GM21447 (cell line): Measurements from ENCODE around the gene WDPCP.
"Not testable (repeated sequence)": the region's sequence is repeated elsewhere in the genome, so short reads cannot be mapped to it uniquely, and the experiment has no call there.

Experiments
- ATAC-seq: cut with Tn5 transposase; IDR thresholded peaks from one replicate; pipeline ENCODE4 v1.9.1; 2021; ENCODE audit not compliant: unreplicated experiment

Gene WDPCP

GRCh38 chr2:63127594-63127993 is 460.7 kb downstream of the WDPCP start:
- ATAC-seq: no peak

GRCh38 chr2:63124850-63125249 is 463.4 kb downstream of the WDPCP start:
- peak; percentile 72 for ATAC-seq

DNA sequence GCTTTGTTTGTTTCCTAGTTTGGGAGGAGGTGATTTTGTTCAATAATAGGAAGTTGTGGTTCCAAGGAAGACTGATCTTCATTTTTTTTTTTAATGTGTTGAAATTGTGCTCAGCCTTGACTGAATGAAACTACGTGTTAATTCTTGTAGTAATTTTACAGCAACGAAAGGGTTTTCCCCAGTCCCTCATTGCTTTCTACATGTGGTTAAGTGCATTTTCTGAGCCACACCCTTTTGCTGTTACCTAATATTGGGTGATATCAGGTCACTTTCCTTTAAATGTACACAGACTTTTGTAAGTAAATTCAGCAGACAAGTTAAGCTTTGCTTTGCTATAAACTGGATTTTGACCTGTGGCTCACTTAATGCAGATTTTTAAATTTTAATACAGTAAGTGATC is 464.1 kb downstream of the WDPCP start:
- no peak for ATAC-seq

GRCh38 chr2:63122921-63123320 is 465.4 kb downstream of the WDPCP start:
- ATAC-seq: no peak

GRCh38 chr2:63121055-63121834 is 467.0 kb downstream of the WDPCP start:
- no peak for ATAC-seq

DNA sequence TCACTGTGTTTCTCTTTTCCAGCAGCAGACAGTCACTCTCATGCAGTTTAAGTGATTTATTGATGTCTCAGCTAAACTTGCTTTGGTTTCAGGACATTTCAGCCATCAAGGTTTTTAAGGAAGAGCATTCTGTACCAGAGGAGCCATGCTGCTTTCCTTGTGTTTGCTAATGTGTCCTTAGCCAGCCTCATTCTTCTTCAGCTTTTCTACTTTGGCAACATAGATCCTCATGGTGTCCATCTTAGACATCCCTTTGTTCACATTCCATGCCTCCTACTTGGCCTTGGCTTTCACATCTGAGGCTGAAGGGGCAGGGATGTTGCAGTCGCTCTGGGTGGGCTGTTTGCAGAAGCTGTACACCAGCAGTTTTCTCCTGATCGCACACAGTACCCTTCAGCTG is 469.5 kb downstream of the WDPCP start:
- no peak for ATAC-seq

GRCh38 chr2:63104482-63104881 is 483.8 kb downstream of the WDPCP start:
- ATAC-seq: no peak

GRCh38 chr2:63101954-63102353 is 486.3 kb downstream of the WDPCP start:
- no peak for ATAC-seq

DNA sequence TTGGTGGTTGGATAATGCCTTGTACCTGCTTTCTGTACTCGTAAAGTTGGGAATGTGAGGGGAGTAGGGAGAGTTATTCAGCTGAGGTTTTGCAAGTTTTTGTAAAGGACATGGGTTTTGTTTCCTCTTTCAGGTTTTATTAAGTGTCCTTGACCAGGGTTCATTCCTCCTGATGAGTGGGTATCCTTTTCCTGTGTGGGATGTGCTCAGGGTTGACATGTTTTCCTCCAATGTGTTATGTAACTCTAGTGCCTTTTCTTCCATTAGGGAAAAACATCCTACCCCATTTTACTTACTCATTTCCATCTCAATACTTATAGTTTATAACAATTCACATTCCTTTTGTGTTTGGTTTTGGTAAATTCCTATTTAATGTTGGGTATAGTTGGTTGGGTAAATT is 489.2 kb downstream of the WDPCP start:
- no peak for ATAC-seq

- no peak for ATAC-seq
Observed at GRCh38 chr2:63096491-63096890, 491.8 kb downstream of the WDPCP start.

DNA sequence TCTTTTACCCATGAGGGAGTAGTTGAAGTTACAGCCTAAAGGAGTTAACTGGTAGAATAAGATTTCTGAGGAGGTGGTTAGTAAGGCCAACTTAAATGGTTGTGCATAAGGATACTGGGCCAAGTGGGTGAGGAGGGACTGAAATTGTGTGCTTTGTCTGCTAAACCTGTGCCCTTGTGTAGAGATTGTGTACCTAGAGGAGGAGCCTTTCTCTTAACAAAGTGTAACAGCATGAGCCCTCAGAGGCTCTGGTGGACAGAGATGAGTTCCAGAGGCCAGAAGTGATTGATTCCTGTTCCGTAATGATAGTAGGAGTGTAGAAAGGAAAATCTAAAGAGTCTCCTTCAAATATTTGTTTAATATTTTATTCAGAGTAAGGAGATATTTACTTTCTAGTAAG is 494.8 kb downstream of the WDPCP start:
- ATAC-seq: no peak

DNA sequence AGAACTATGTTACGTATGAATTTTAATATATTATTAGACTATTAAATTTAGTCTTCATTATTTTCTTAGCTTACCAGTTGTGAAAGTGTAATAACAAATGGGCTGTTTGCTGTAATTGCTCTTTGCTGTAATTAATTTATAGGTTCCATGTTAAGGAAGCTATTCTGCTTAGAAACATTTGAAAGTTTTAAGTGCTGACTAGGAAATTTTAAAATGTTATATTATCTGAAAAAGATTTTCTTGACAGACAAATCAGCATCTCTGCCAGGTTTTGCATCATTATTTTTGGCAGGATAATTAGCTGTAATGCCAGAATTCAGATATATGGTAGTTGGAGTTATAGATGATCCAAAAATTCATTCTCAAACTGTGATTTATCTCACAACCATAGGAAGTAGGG is 495.4 kb downstream of the WDPCP start:
- no peak for ATAC-seq

GRCh38 chr2:63092401-63092800 is 495.9 kb downstream of the WDPCP start:
- ATAC-seq: no peak

DNA sequence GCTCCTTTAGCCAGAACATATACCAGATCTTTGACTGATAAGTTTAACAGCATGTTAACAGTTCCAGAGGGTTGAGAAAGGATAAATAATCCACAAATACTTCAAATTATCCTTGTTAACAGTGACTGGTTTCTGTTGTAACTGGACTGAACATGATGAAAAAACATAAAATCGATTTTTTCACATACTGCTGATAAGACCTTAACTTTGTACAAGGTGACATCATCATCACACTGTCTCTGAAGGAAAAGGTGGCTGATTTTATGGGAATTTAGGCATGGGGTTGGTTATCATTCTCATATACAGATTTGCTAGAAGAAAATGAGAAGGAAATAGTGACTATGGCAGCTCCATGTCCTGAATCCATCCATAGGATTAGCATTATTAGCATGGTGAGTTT is 501.6 kb downstream of the WDPCP start:
- no peak for ATAC-seq

GRCh38 chr2:63081404-63081803 is 506.9 kb downstream of the WDPCP start:
- no peak for ATAC-seq

DNA sequence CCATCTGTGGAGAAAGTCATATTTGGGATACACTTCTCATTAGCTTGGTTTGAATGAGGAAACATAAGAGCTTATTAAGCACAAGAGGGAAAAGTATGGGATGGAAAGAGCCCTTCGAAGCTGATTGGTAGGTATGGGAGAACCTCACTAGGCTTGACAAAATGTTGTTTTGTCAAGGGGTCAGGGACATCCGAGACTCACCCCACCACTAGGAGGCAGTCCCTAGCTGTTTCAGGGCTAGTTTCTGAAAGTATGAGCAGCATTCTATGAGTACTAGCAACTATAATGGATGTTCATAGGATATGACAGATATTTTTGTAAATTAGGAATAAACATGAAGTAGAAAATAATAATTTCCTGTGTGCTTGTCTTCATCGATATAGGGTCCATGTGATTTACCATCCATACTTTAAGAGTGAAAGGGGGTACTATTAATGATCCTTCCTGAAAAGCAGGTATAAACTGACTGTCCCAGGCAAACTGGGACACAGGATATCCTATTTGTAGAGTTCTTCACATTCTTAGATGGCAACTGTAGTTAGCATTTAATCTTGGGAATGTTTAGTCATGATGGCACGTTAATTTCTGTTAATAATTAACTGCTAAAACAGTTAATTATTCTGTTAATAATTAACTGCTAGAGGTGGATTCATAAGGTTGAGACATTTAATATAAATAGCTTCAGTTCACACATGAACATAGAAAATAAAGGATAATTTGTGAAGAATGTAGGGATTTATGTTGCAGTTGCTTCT is 509.2 kb downstream of the WDPCP start:
- no peak for ATAC-seq

GRCh38 chr2:63074399-63074798 is 513.9 kb downstream of the WDPCP start:
- not testable (repeated sequence) for ATAC-seq

DNA sequence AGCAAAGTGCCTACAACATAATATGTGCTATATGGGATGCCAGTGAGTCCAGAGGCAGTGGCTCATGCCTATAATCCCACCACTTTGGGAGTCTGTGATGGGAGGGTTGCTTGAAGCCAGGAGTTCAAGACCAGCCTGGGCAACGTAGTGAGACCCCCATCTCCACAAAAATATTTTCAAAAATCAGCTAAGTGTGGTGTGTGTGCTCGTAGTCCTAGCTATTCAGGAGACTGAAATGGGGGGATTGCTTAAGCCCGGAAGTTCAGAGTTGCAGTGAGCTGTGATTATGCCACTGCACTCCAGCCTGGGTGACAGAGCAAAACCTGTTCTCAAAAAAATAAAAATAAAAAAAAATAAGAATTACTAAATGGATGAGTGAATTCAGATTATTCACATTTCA is 514.3 kb downstream of the WDPCP start:
- ATAC-seq: no peak

- ATAC-seq: no peak
Observed at GRCh38 chr2:63071664-63072063, 516.6 kb downstream of the WDPCP start.
